Measurements from ENCODE around the gene PPP1R14C.

GRCh38 chr6:150297327-150298029 lies 154.6 kb downstream of the PPP1R14C start:
- TF ChIP-seq CTCF (conservative IDR thresholded peaks at IDR 0.05; ENCODE audit: low read depth in 2 of 2) (no peak), EZH2 (IDR thresholded peaks at IDR 0.05; ENCODE audit: low read depth, unreplicated experiment) (no peak), EZH2phosphoT487 (IDR thresholded peaks at IDR 0.05; ENCODE audit: unreplicated experiment) (no peak), STAT1 (IDR thresholded peaks at IDR 0.05; ENCODE audit: unreplicated experiment) (no peak), ZNF114 (CRISPR knock-in tag; IDR thresholded peaks at IDR 0.05) (no peak), POLR2AphosphoS5 (IDR thresholded peaks at IDR 0.05; ENCODE audit: low read depth) (no peak)
